Lower lobe of right lung (tissue), 2 donors: ENCODE measurements around the gene EPHA8. TPM values are rescaled to one million over a fixed set of nuclear protein-coding genes. Genes with fewer than 3 reads are reported as not detected.
A peak's percentile ranks its signal among the peaks of the same experiment; 100 is the strongest.

Experiments used
- ATAC-seq, 2 donors: fragments of 200-7000 bp; cut with Tn5 transposase; one replicate each; pipeline ENCODE4 v1.9.1; 2020 to 2022; ENCODE audit warnings: mild to moderate bottlenecking in 2 of 2, moderate library complexity in 2 of 2
- DNase-seq: peaks from one replicate; pipeline ENCODE4 v3.0.0-alpha.2; 2020
- H3K27ac ChIP-seq: fragments of 200-600 bp; one replicate; pipeline ENCODE4 v1.8.0; 2022
- H3K27me3 ChIP-seq: fragments of 200-600 bp; one replicate; pipeline ENCODE4 v1.8.0; 2022; ENCODE audit warnings: low read depth
- H3K36me3 ChIP-seq: fragments of 200-600 bp; one replicate; pipeline ENCODE4 v1.8.0; 2022; ENCODE audit warnings: mild to moderate bottlenecking
- H3K4me1 ChIP-seq: fragments of 200-600 bp; one replicate; pipeline ENCODE4 v1.8.0; 2022
- H3K4me3 ChIP-seq: fragments of 200-600 bp; one replicate; pipeline ENCODE4 v1.8.0; 2022; ENCODE audit warnings: mild to moderate bottlenecking
- H3K9me3 ChIP-seq: fragments of 200-600 bp; one replicate; pipeline ENCODE4 v1.8.0; 2022
- CTCF ChIP-seq: fragments of 200-600 bp; IDR thresholded peaks from one replicate; pipeline ENCODE4 v1.8.0; 2022; ENCODE audit warnings: antibody characterized with exemption, mild to moderate bottlenecking
- intact Hi-C: fragments of 100-400 bp; cut with DNase I; formaldehyde crosslinking; loops from one replicate; pipeline ENCODE4 v1.11.0; 2022
- total RNA-seq: library from RNA; stranded (reverse); fragmentation: NEBNext Ultra II Directional; extraction: Animal tissue kit (Norgen Biotek cat#: 25700); gene quantifications from one replicate; pipeline ENCODE4 v1.2.1, GENCODE V29; 2021
- donor health status: DM: no; HTN: yes; CAD: no; lungs with severe emphysema.

Gene EPHA8
- total RNA-seq, 1 donor from 2014 or later: not detected

- TF ChIP-seq CTCF: no peak
- H3K9me3 ChIP-seq: no peaks in the 10 kb centered on the region
- H3K4me1 ChIP-seq: no peaks in the 10 kb centered on the region
- intact Hi-C loops: no loop called here
- H3K27ac ChIP-seq: no peak overlapping the region
- no peaks in the 10 kb centered on the region for H3K36me3 ChIP-seq
- H3K4me3 ChIP-seq: no peak overlapping the region
- DNase-seq (no peak), ATAC-seq (no peak)
- peaks cover 29% of the 10 kb centered on the region for H3K27me3 ChIP-seq
Observed at GRCh38 chr1:22592919-22593790, 29.9 kb downstream of the EPHA8 start.

DNA sequence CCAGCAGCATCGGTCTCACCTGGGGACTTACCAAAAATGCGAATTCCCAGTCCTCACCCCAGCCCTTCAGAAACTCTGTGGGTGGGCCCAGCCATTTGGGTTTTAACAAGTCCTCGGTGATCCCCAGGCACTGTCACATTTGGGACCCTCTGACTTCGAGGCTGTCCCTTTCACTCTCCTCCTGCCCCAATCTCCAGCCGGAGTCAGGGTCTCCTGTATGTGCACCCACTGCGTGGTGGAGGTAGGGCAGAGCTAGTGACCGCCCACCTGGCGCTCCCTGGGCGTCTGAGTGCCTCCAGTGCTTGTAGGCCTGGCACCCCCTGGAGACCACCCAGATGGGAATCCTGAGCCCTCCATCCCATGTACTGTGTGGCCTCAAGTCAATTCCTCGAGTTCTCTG, 31.1 kb downstream of the EPHA8 start:
- Histone ChIP-seq H3K27me3 (peaks cover 29% of the 10 kb centered on the region), H3K36me3 (no peaks in the 10 kb centered on the region), H3K4me1 (no peaks in the 10 kb centered on the region), H3K9me3 (no peaks in the 10 kb centered on the region), H3K4me3 (no peak overlapping the region), H3K27ac (no peak overlapping the region)
- intact Hi-C loops: no loop called here
- TF ChIP-seq CTCF: no peak
- DNase-seq: no peak
- ATAC-seq: no peak

DNA sequence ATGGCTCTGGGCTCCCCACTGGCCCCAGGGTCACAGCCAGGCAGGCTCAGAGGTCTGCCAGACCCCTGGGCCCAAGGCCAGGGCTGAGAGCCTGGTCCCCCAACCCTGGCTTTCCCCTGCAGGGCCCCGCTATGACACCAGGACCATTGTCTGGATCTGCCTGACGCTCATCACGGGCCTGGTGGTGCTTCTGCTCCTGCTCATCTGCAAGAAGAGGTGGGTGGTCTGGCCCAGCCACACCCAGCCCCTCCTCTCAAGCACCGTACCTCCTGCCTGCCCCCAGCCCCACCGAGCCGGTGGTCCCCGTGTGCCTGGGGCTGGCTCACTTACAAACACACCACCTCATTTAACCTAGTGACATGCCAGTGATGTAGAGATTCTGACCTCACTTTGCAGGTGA, 31.8 kb downstream of the EPHA8 start:
- Histone ChIP-seq H3K4me3 (no peak overlapping the region), H3K4me1 (no peaks in the 10 kb centered on the region), H3K36me3 (no peaks in the 10 kb centered on the region), H3K27ac (no peak overlapping the region), H3K9me3 (no peaks in the 10 kb centered on the region), H3K27me3 (peaks cover 29% of the 10 kb centered on the region)
- DNase-seq: no peak
- intact Hi-C loops: no loop called here
- TF ChIP-seq CTCF: no peak
- no peak for ATAC-seq

- no peak for TF ChIP-seq CTCF
- H3K36me3 ChIP-seq: no peaks in the 10 kb centered on the region
- no peak overlapping the region for H3K4me3 ChIP-seq
- H3K27me3 ChIP-seq: peaks cover 38% of the 10 kb centered on the region
- no peaks in the 10 kb centered on the region for H3K9me3 ChIP-seq
- H3K4me1 ChIP-seq: no peaks in the 10 kb centered on the region
- intact Hi-C loops: no loop called here
- H3K27ac ChIP-seq: no peak overlapping the region
- DNase-seq (no peak), ATAC-seq (no peak)
Observed at GRCh38 chr1:22597301-22597965, 34.1 kb downstream of the EPHA8 start.

DNA sequence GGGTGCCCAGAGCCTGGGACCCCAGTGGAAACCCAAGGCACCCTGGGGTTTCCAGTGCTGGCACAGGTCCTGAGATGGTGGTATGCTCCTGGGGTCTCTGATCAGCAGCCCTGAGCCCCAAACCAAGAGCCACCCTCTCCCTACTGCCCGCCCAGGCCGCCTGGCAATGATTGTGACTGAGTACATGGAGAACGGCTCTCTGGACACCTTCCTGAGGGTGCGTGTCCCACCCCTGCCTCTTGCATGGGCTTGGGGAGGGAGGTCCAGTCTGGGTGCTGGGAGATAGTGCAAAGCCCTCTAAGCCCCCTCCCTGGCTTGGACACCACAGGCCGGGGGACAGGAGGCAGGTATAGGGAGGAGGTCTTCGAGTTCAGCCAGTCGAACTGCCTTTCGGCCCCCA, 34.7 kb downstream of the EPHA8 start:
- H3K27ac ChIP-seq: no peak overlapping the region
- DNase-seq: peak; percentile 20

More for the DNA sequence above, 34.7 kb downstream of the EPHA8 start:
- intact Hi-C loops: no loop called here
- H3K4me3 ChIP-seq: no peak overlapping the region
- no peaks in the 10 kb centered on the region for H3K9me3 ChIP-seq
- H3K4me1 ChIP-seq: no peaks in the 10 kb centered on the region
- peaks cover 38% of the 10 kb centered on the region for H3K27me3 ChIP-seq
- no peak for TF ChIP-seq CTCF
- no peak for ATAC-seq
- H3K36me3 ChIP-seq: no peaks in the 10 kb centered on the region
